ENCODE data around the gene ACOT4. TPM values are rescaled to one million over a fixed set of nuclear protein-coding genes. Genes with fewer than 3 reads are reported as not detected.
"Not testable (repeated sequence)": the region's sequence is repeated elsewhere in the genome, so short reads cannot be mapped to it uniquely, and the experiment has no call there.

Gene ACOT4
- total RNA-seq, 1 experiment from 2014 or later, result 1.8 TPM

DNA sequence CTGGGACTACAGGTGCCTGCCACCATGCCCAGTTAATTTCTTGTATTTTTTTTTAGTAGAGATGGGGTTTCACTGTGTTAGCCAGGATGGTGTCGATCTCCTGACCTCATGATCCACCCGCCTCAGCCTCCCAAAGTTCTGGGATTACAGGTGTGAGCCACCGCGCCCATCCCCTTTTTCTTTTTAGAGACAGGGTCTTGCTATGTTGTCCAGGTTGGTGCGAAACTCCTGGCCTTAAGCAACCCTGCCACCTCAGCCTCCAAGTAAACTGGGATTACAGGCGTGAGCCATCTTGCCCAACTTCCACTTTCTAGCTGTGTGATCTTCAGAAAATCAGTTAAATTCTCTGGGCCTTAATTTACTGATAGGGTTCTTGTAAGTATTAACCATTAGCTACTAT is 24.7 kb upstream of the ACOT4 start:
- no CpG with 5 or more reads among the region's 6 CpGs for WGBS (ENCODE audit: extremely low coverage, insufficient read length, low lambda C conversion rate)
- H3K4me1 ChIP-seq (ENCODE audit: insufficient read depth, low read length); H3K4me3 Mint-ChIP-seq; H3T11ph ChIP-seq (ENCODE audit: low read length); H3K27ac Mint-ChIP-seq; DNase-seq; H4K20me1 ChIP-seq (ENCODE audit: control insufficient read depth, insufficient read depth, insufficient read length); H3K27ac ChIP-seq (ENCODE audit: insufficient read length, low read depth, low read length); H3K18ac ChIP-seq (ENCODE audit: insufficient read length, low read depth, low read length); H3K9ac ChIP-seq (ENCODE audit: extremely low read depth, insufficient read length, low read length); H3K79me2 ChIP-seq (ENCODE audit: insufficient read depth, low read length); H4K91ac ChIP-seq (ENCODE audit: insufficient read length, low read depth, low read length); H2BK12ac ChIP-seq (ENCODE audit: insufficient read length, low read depth, low read length); H4K8ac ChIP-seq (replicated peaks; ENCODE audit: insufficient read length, low read depth, low read length); H3K14ac ChIP-seq (ENCODE audit: insufficient read depth, low read length); H3K23me2 ChIP-seq (ENCODE audit: insufficient read length, low read depth, low read length, poor library complexity, severe bottlenecking); H4K5ac ChIP-seq (ENCODE audit: insufficient read length, low read depth, low read length); H2AFZ ChIP-seq (ENCODE audit: low read length); H2AK5ac ChIP-seq (ENCODE audit: insufficient read length, low read length); H2BK20ac ChIP-seq (ENCODE audit: low read depth, low read length, poor library complexity, severe bottlenecking); H2BK15ac ChIP-seq (ENCODE audit: low read depth, low read length); H3K4ac ChIP-seq (ENCODE audit: low read depth, low read length); H3K56ac ChIP-seq (ENCODE audit: insufficient read length, low read depth, low read length); H3K4me2 ChIP-seq (ENCODE audit: insufficient read depth, insufficient read length, low read length); H3K9me3 ChIP-seq (ENCODE audit: control insufficient read depth, low read depth, low read length); H3K79me1 ChIP-seq (ENCODE audit: insufficient read depth, low read depth, low read length, poor library complexity, severe bottlenecking); H3K27me3 ChIP-seq (ENCODE audit: insufficient read depth, low read length); H2BK120ac ChIP-seq (ENCODE audit: low read depth, low read length, poor library complexity, severe bottlenecking); H3K23ac ChIP-seq (ENCODE audit: insufficient read length, low read depth, low read length); H2BK5ac ChIP-seq (ENCODE audit: insufficient read length, low read length): not testable (repeated sequence)
- H3K9me3 Mint-ChIP-seq, result peaks cover 14 to 17% of the 10 kb centered on the region in 2 experiments
- H3K36me3 Mint-ChIP-seq (ENCODE audit: insufficient read depth in 1 of 3, low read depth in 3 of 3), result peaks cover 10 to 33% (median 28%) of the 10 kb centered on the region in 3 experiments
- H3K4me1 Mint-ChIP-seq, result peaks cover 24 to 31% of the 10 kb centered on the region in 2 experiments
- peaks cover 15% of the 10 kb centered on the region for H3K27me3 Mint-ChIP-seq (ENCODE audit: low read depth)

Data from H9 (cell line).